ENCODE data around the gene COPB1.

DNA sequence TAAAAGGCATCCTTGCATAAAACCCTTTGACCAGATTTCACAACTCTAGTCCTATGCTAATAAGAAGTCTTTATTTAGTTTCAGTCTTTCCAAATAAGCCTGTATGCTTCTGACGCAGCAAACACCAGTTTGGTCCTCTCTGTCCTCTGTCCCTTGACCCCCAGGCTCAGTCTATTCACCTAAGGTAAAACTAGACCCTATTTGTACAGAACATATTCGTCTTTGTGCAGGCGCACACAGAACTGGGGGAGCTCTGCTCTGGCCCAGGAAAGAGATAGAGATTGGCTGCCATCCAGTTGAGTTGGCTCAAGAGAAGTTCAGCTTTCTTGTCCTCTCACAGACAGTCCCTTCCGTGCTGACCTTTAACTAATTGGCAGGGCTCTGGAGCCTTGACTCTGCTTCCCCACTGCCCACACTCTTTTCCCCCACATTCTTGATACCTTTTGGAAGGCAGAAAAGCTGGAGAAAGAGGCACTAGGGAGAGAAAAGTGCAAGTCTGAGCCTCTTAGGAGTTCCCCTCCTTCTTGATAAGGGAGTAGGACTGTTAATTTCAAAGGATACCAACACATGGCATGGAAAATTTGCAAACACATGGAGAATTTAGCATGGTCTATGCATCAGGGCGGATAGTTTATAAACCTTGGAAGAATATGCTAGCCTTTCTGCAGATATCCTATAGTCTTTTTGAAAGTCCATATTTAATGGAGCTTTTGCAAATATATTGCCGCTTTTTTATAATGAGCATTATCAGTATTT lies 41.8 kb upstream of the COPB1 start:
- TF ChIP-seq POLR2AphosphoS5 (IDR thresholded peaks at IDR 0.05; ENCODE audit: insufficient read depth in 1 of 2, low read depth in 1 of 2): no peak
- TF ChIP-seq, protein P1, sequence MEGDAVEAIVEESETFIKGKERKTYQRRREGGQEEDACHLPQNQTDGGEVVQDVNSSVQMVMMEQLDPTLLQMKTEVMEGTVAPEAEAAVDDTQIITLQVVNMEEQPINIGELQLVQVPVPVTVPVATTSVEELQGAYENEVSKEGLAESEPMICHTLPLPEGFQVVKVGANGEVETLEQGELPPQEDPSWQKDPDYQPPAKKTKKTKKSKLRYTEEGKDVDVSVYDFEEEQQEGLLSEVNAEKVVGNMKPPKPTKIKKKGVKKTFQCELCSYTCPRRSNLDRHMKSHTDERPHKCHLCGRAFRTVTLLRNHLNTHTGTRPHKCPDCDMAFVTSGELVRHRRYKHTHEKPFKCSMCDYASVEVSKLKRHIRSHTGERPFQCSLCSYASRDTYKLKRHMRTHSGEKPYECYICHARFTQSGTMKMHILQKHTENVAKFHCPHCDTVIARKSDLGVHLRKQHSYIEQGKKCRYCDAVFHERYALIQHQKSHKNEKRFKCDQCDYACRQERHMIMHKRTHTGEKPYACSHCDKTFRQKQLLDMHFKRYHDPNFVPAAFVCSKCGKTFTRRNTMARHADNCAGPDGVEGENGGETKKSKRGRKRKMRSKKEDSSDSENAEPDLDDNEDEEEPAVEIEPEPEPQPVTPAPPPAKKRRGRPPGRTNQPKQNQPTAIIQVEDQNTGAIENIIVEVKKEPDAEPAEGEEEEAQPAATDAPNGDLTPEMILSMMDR (IDR thresholded peaks at IDR 0.05): no peak

Data from vagina (tissue), 2 donors.